IPS DF 6.9 (cell line): ENCODE data around the gene DNAH8.

Experiments used
- DNase-seq: peaks from one replicate; pipeline ENCODE4 v3.0.0-alpha.2; 2013; ENCODE audit warnings: low read depth, low spot score
- H3K27ac ChIP-seq: one replicate; pipeline ENCODE4 v1.5.1; 2013; ENCODE audit warnings: low read length, control low read depth
- H3K27me3 ChIP-seq: 2 replicates; pipeline ENCODE4 v1.6.1; 2013; ENCODE audit warnings: mild to moderate bottlenecking, low read length; ENCODE audit not compliant: control insufficient read depth, insufficient read depth
- H3K36me3 ChIP-seq: 2 replicates; pipeline ENCODE4 v1.6.1; 2013; ENCODE audit warnings: low read length; ENCODE audit not compliant: control insufficient read depth, insufficient read depth
- H3K4me1 ChIP-seq: 2 replicates; pipeline ENCODE4 v1.6.1; 2013; ENCODE audit warnings: low read length; ENCODE audit not compliant: control insufficient read depth, insufficient read depth
- H3K4me3 ChIP-seq: 2 replicates; pipeline ENCODE4 v1.5.1; 2013; ENCODE audit warnings: mild to moderate bottlenecking, low read length
- H3K9me3 ChIP-seq: 2 replicates; pipeline ENCODE4 v1.6.1; 2013; ENCODE audit warnings: low read length, inconsistent platforms; ENCODE audit not compliant: control insufficient read depth, insufficient read depth
- WGBS: extraction: QIAGEN DNeasy Blood & Tissue Kit; methylation state at CpG from one replicate; pipeline ENCODE4 v1.1.7; 2013; ENCODE audit warnings: mixed read lengths, missing lambda C conversion rate; ENCODE audit not compliant: insufficient read length, insufficient coverage; 5-methylcytosine and 5-hydroxymethylcytosine counted together

Gene DNAH8

GRCh38 chr6:38806271-38806670, 91.2 kb downstream of the DNAH8 start:
- WGBS: no CpG with 5 or more reads among the region's 2 CpGs
- DNase-seq: no peak

GRCh38 chr6:38806833-38807232, 91.7 kb downstream of the DNAH8 start:
- Histone ChIP-seq H3K36me3 (no peaks in the 10 kb centered on the region), H3K27ac (no peak overlapping the region), H3K27me3 (no peaks in the 10 kb centered on the region), H3K4me3 (no peak overlapping the region), H3K4me1 (no peaks in the 10 kb centered on the region), H3K9me3 (no peaks in the 10 kb centered on the region)
- WGBS: no CpG with 5 or more reads among the region's 3 CpGs
- DNase-seq: no peak

More at GRCh38 chr6:38806271-38806670, 91.2 kb downstream of the DNAH8 start:
- H3K27ac ChIP-seq: no peak overlapping the region
- H3K36me3 ChIP-seq: no peaks in the 10 kb centered on the region
- H3K27me3 ChIP-seq: no peaks in the 10 kb centered on the region
- no peaks in the 10 kb centered on the region for H3K4me1 ChIP-seq
- no peak overlapping the region for H3K4me3 ChIP-seq
- H3K9me3 ChIP-seq: no peaks in the 10 kb centered on the region

GRCh38 chr6:38808039-38808438, 92.9 kb downstream of the DNAH8 start:
- no peak overlapping the region for H3K4me3 ChIP-seq
- no peak overlapping the region for H3K27ac ChIP-seq
- no peak for DNase-seq
- WGBS: no CpG with 5 or more reads among the region's 3 CpGs
- no peaks in the 10 kb centered on the region for H3K27me3 ChIP-seq
- no peaks in the 10 kb centered on the region for H3K4me1 ChIP-seq
- H3K9me3 ChIP-seq: no peaks in the 10 kb centered on the region
- H3K36me3 ChIP-seq: no peaks in the 10 kb centered on the region

- H3K36me3 ChIP-seq: no peaks in the 10 kb centered on the region
- WGBS: no CpG with 5 or more reads among the region's 5 CpGs
- no peaks in the 10 kb centered on the region for H3K27me3 ChIP-seq
- no peak for DNase-seq
- H3K4me3 ChIP-seq: no peak overlapping the region
- H3K4me1 ChIP-seq: no peaks in the 10 kb centered on the region
- no peak overlapping the region for H3K27ac ChIP-seq
- H3K9me3 ChIP-seq: no peaks in the 10 kb centered on the region
Measured at GRCh38 chr6:38813041-38813823, 98.1 kb downstream of the DNAH8 start.

GRCh38 chr6:38814761-38815160, 99.7 kb downstream of the DNAH8 start:
- Histone ChIP-seq H3K27ac (no peak overlapping the region), H3K4me1 (no peaks in the 10 kb centered on the region), H3K4me3 (no peak overlapping the region), H3K27me3 (no peaks in the 10 kb centered on the region), H3K9me3 (no peaks in the 10 kb centered on the region), H3K36me3 (no peaks in the 10 kb centered on the region)
- no peak for DNase-seq
- WGBS: no CpG with 5 or more reads among the region's 5 CpGs

GRCh38 chr6:38815250-38815649, 100.1 kb downstream of the DNAH8 start:
- DNase-seq: no peak
- Histone ChIP-seq H3K9me3 (no peaks in the 10 kb centered on the region), H3K4me3 (no peak overlapping the region), H3K27me3 (no peaks in the 10 kb centered on the region), H3K36me3 (no peaks in the 10 kb centered on the region), H3K4me1 (no peaks in the 10 kb centered on the region), H3K27ac (no peak overlapping the region)
- WGBS: no CpG with 5 or more reads among the region's 8 CpGs

GRCh38 chr6:38818691-38819090, 103.6 kb downstream of the DNAH8 start:
- no CpG with 5 or more reads among the region's 3 CpGs for WGBS
- DNase-seq: no peak
- Histone ChIP-seq H3K27ac (no peak overlapping the region), H3K27me3 (no peaks in the 10 kb centered on the region), H3K9me3 (no peaks in the 10 kb centered on the region), H3K36me3 (no peaks in the 10 kb centered on the region), H3K4me3 (no peak overlapping the region), H3K4me1 (no peaks in the 10 kb centered on the region)

- Histone ChIP-seq H3K4me1 (no peaks in the 10 kb centered on the region), H3K27me3 (no peaks in the 10 kb centered on the region), H3K4me3 (no peak overlapping the region), H3K27ac (no peak overlapping the region), H3K9me3 (no peaks in the 10 kb centered on the region), H3K36me3 (no peaks in the 10 kb centered on the region)
- DNase-seq: no peak
- no CpG with 5 or more reads among the region's 6 CpGs for WGBS
Measured at GRCh38 chr6:38822963-38823362, 107.9 kb downstream of the DNAH8 start.

GRCh38 chr6:38824243-38824894, 109.3 kb downstream of the DNAH8 start:
- Histone ChIP-seq H3K36me3 (no peaks in the 10 kb centered on the region), H3K27ac (no peak overlapping the region), H3K4me1 (no peaks in the 10 kb centered on the region), H3K9me3 (no peaks in the 10 kb centered on the region), H3K27me3 (no peaks in the 10 kb centered on the region), H3K4me3 (no peak overlapping the region)
- no peak for DNase-seq
- WGBS: no CpG with 5 or more reads among the region's 5 CpGs

- DNase-seq: no peak
- Histone ChIP-seq H3K36me3 (no peaks in the 10 kb centered on the region), H3K4me3 (no peak overlapping the region), H3K9me3 (no peaks in the 10 kb centered on the region), H3K4me1 (no peaks in the 10 kb centered on the region), H3K27ac (no peak overlapping the region), H3K27me3 (no peaks in the 10 kb centered on the region)
- WGBS: no CpG with 5 or more reads among the region's 2 CpGs
Measured at GRCh38 chr6:38827024-38827423, 111.9 kb downstream of the DNAH8 start.

GRCh38 chr6:38831865-38832264, 116.8 kb downstream of the DNAH8 start:
- Histone ChIP-seq H3K27me3 (no peaks in the 10 kb centered on the region), H3K9me3 (no peaks in the 10 kb centered on the region), H3K36me3 (no peaks in the 10 kb centered on the region), H3K4me1 (peaks cover 1% of the 10 kb centered on the region; the same call in 1 of the 2 replicates), H3K27ac (no peak overlapping the region), H3K4me3 (no peak overlapping the region)
- no peak for DNase-seq
